SK-N-SH (cell line): ENCODE data around the gene CNTN2.

Experiments
- CHD2 ChIP-seq: fragments of 150-350 bp; IDR thresholded peaks from 2 replicates; pipeline ENCODE4 v1.6.1; 2018; ENCODE audit warnings: low read length; ENCODE audit not compliant: partially characterized antibody
- CTCF ChIP-seq: fragments of 200-600 bp; sonication (generic); IDR thresholded peaks from 2 replicates; pipeline ENCODE4 v1.6.1; 2017; ENCODE audit warnings: antibody characterized with exemption, mild to moderate bottlenecking, moderate library complexity
- EP300 ChIP-seq, 2 experiments: IDR thresholded peaks; 2 replicates each; pipeline versions ENCODE4 v1.4.0 to v1.6.1; 2012; ENCODE audit warnings: borderline replicate concordance in 1 of 2, low read depth in 1 of 2, low read length in 1 of 2
- EZH2phosphoT487 ChIP-seq: fragments of 200-600 bp; sonication (generic); IDR thresholded peaks from 2 replicates; pipeline ENCODE4 v1.6.1; 2017; ENCODE audit warnings: low read depth, mixed run types, mild to moderate bottlenecking, antibody characterized with exemption, moderate library complexity, borderline replicate concordance
- IRF3 ChIP-seq: fragments of 150-350 bp; IDR thresholded peaks from 2 replicates; pipeline ENCODE4 v1.6.1; 2016; ENCODE audit warnings: mild to moderate bottlenecking, low read depth, low read length
- SIN3A ChIP-seq: IDR thresholded peaks from 2 replicates; pipeline ENCODE4 v1.6.1; 2012; ENCODE audit warnings: low read depth, mild to moderate bottlenecking, low read length, moderate library complexity, borderline replicate concordance
- USF1 ChIP-seq: IDR thresholded peaks from 2 replicates; pipeline ENCODE4 v1.4.0; 2012; ENCODE audit warnings: low read depth, borderline replicate concordance

- TF ChIP-seq EP300 (IDR thresholded peaks at IDR 0.05; ENCODE audit: borderline replicate concordance in 1 of 2, low read depth in 1 of 2, low read length in 1 of 2) (no peak), CTCF (no peak), EZH2phosphoT487 (no peak), SIN3A (no peak), USF1 (no peak), CHD2 (no peak), IRF3 (no peak)
Observed at GRCh38 chr1:205043866-205044265, 854 bp downstream of the CNTN2 start.
